IMR-90 (cell line): ENCODE results near the gene MT1E. TPM values are rescaled to one million over a fixed set of nuclear protein-coding genes. Genes with fewer than 3 reads are reported as not detected.
A peak's percentile ranks its signal among the peaks of the same experiment; 100 is the strongest.

Experiments
- ATAC-seq: fragments of 200-7000 bp; cut with Tn5 transposase; 2 replicates; pipeline ENCODE4 v1.9.1; 2020; ENCODE audit warnings: low read depth, mild to moderate bottlenecking, moderate library complexity
- BruUV-seq: library from RNA; stranded (reverse); fragments of 400-500 nt; replicated peaks from 2 replicates; lab custom pipeline; 2021; lab: Mats Ljungman, UMichigan
- CTCF ChIA-PET: fragments of 300-600 bp; formaldehyde crosslinking; extraction: SDS; loops from one replicate; lab custom pipeline; 2021; ENCODE audit warnings: antibody characterized with exemption; lab: Yijun Ruan, JAX
- POLR2A ChIA-PET: fragments of 300-600 bp; sonication (Branson Sonifier 250); formaldehyde crosslinking; loops from one replicate; lab custom pipeline; 2022; ENCODE audit warnings: antibody characterized with exemption; ENCODE audit not compliant: unreplicated experiment; lab: Charles Lee
- DNase-seq: peaks from one replicate; pipeline ENCODE4 v3.0.0; 2013
- H2AFZ ChIP-seq: replicated peaks from 2 replicates; pipeline ENCODE3; 2013; ENCODE audit warnings: low read length, mild to moderate bottlenecking; ENCODE audit not compliant: poor library complexity
- H2AK5ac ChIP-seq: 2 replicates; pipeline ENCODE4 v1.6.1; 2013; ENCODE audit warnings: low read depth, low read length, inconsistent platforms
- H2AK9ac ChIP-seq: replicated peaks from 2 replicates; pipeline ENCODE3; 2013; ENCODE audit warnings: mild to moderate bottlenecking, low read depth, low read length, moderate library complexity; ENCODE audit not compliant: poor library complexity
- H2BK120ac ChIP-seq: 2 replicates; pipeline ENCODE4 v1.6.1; 2013; ENCODE audit warnings: low read depth, low read length, inconsistent platforms
- H2BK15ac ChIP-seq: 3 replicates; pipeline ENCODE4 v1.6.1; 2013; ENCODE audit warnings: low read depth, low read length, inconsistent platforms
- H2BK20ac ChIP-seq: 2 replicates; pipeline ENCODE4 v1.6.1; 2013; ENCODE audit warnings: low read depth, mild to moderate bottlenecking, inconsistent platforms, low read length, moderate library complexity
- H2BK5ac ChIP-seq: 2 replicates; pipeline ENCODE4 v1.6.1; 2013; ENCODE audit warnings: mild to moderate bottlenecking, low read depth, low read length, inconsistent platforms; ENCODE audit not compliant: poor library complexity, severe bottlenecking
- H3K14ac ChIP-seq: replicated peaks from 2 replicates; pipeline ENCODE4 v1.6.1; 2013; ENCODE audit warnings: low read depth, low read length, inconsistent platforms
- H3K18ac ChIP-seq: 2 replicates; pipeline ENCODE4 v1.6.1; 2013; ENCODE audit warnings: low read depth, low read length, control low read depth
- H3K23ac ChIP-seq: 2 replicates; pipeline ENCODE4 v1.6.1; 2013; ENCODE audit warnings: low read depth, low read length, inconsistent platforms
- H3K27ac ChIP-seq: 2 replicates; pipeline ENCODE4 v1.5.1; 2013; ENCODE audit warnings: mild to moderate bottlenecking, control low read depth, low read length; ENCODE audit not compliant: insufficient read depth
- H3K27me3 ChIP-seq: 2 replicates; pipeline ENCODE4 v1.6.1; 2013; ENCODE audit warnings: low read length; ENCODE audit not compliant: control insufficient read depth, insufficient read depth
- H3K36me3 ChIP-seq: 2 replicates; pipeline ENCODE4 v1.6.1; 2013; ENCODE audit warnings: low read length, mixed read lengths; ENCODE audit not compliant: control insufficient read depth, insufficient read depth
- H3K4ac ChIP-seq: 2 replicates; pipeline ENCODE4 v1.6.1; 2013; ENCODE audit warnings: low read depth, low read length, inconsistent platforms
- H3K4me1 ChIP-seq: 2 replicates; pipeline ENCODE4 v1.6.1; 2013; ENCODE audit warnings: low read length, mixed read lengths; ENCODE audit not compliant: control insufficient read depth, insufficient read depth
- H3K4me2 ChIP-seq: 2 replicates; pipeline ENCODE4 v1.6.1; 2013; ENCODE audit warnings: low read depth, mild to moderate bottlenecking, control low read depth, low read length, moderate library complexity
- H3K4me3 ChIP-seq: 2 replicates; pipeline ENCODE4 v1.5.1; 2013; ENCODE audit warnings: low read depth, mild to moderate bottlenecking, control low read depth, low read length, moderate library complexity; ENCODE audit not compliant: insufficient read depth
- H3K56ac ChIP-seq: 2 replicates; pipeline ENCODE4 v1.6.1; 2013; ENCODE audit warnings: low read length, inconsistent platforms; ENCODE audit not compliant: insufficient read depth; ENCODE audit errors: extremely low read depth
- H3K79me1 ChIP-seq, 2 experiments: 2 replicates each; pipeline ENCODE4 v1.6.1; 2013; ENCODE audit warnings: low read length in 2 of 2, inconsistent platforms in 1 of 2, low read depth in 1 of 2
- H3K9ac ChIP-seq: 2 replicates; pipeline ENCODE4 v1.6.1; 2013; ENCODE audit warnings: low read depth, low read length, control low read depth
- H3K9me1 ChIP-seq: 2 replicates; pipeline ENCODE4 v1.6.1; 2013; ENCODE audit warnings: low read length, inconsistent platforms; ENCODE audit not compliant: insufficient read depth
- H3K9me3 ChIP-seq: 2 replicates; pipeline ENCODE4 v1.6.1; 2013; ENCODE audit warnings: low read length; ENCODE audit not compliant: control insufficient read depth, insufficient read depth
- H4K20me1 ChIP-seq: 2 replicates; pipeline ENCODE4 v1.6.1; 2013; ENCODE audit warnings: low read length, inconsistent platforms; ENCODE audit not compliant: insufficient read depth
- H4K5ac ChIP-seq: 2 replicates; pipeline ENCODE4 v1.6.1; 2013; ENCODE audit warnings: mild to moderate bottlenecking, low read depth, low read length, control low read depth
- H4K8ac ChIP-seq, 2 experiments: 2 replicates each; pipeline ENCODE4 v1.6.1; 2013; ENCODE audit warnings: low read depth in 2 of 2, low read length in 2 of 2, control low read depth in 1 of 2, inconsistent platforms in 1 of 2
- H4K91ac ChIP-seq: 2 replicates; pipeline ENCODE4 v1.6.1; 2013; ENCODE audit warnings: low read depth, low read length, inconsistent platforms; ENCODE audit not compliant: insufficient read depth
- MXI1 ChIP-seq: IDR thresholded peaks from 2 replicates; pipeline ENCODE4 v1.6.1; 2012; ENCODE audit warnings: low read depth, mild to moderate bottlenecking, low read length, moderate library complexity, borderline replicate concordance
- WGBS, 2 experiments: methylation state at CpG; one replicate each; pipeline versions ENCODE4 v1.1.5 to v1.1.7; 2013; ENCODE audit warnings: missing lambda C conversion rate in 2 of 2; ENCODE audit not compliant: insufficient read length in 1 of 2; ENCODE audit errors: extremely low coverage in 2 of 2; 5-methylcytosine and 5-hydroxymethylcytosine counted together
- dilution Hi-C: fragments of 300-500 bp; cut with HindIII; formaldehyde crosslinking; loops from one replicate; pipeline ENCODE4 v1.14.3; 2018; ENCODE audit warnings: low sequenced_read_pairs; ENCODE audit not compliant: unreplicated experiment
- in situ Hi-C: fragments of 300-500 bp; cut with MboI; formaldehyde crosslinking; loops from 3 replicates; pipeline ENCODE4 v1.14.3; 2019; ENCODE audit warnings: low sequenced_read_pairs, inconsistent platforms, mixed read lengths
- intact Hi-C: fragments of 100-400 bp; cut with micrococcal nuclease; formaldehyde crosslinking; loops from 2 replicates; pipeline ENCODE4 v1.10.0; 2022
- polyA plus RNA-seq, 3 experiments: library from polyadenylated mRNA; depleted of rRNA; stranded (reverse); fragments of >200 nt; gene quantifications; 2 replicates each; pipeline ENCODE4 v1.2.3, GENCODE V29; 2012; ENCODE audit warnings: low replicate concordance in 1 of 3
- total RNA-seq: library from RNA; depleted of rRNA; stranded (reverse); fragments of >200 nt; gene quantifications from 2 replicates; pipeline ENCODE4 v1.2.3, GENCODE V29; 2012

MT1E gene
- total and polyA plus RNA-seq, 2 of the 4 experiments (the other 2 are of a cell fraction): 137 to 821 TPM

DNA sequence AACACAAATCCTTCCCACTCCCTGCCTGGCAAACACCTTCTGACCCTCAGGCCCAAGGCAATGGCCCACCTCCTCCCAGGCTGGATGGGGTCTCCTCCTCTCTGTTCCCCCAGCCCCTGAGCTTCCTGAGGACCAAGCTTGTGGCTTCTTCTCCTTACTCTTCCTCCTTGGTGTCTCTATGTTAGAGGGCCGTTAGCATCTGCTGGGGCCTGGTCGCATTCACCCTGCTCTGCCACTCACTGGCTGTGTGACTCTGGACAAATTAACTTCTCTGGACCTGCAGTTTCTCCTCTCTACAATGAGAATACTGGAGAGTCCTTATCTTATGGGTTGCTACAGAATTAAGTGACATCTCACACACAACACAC, 17.9 kb upstream of the MT1E start:
- Histone ChIP-seq H3K4me1 (peaks cover 30% of the 10 kb centered on the region), H3K4ac (peak overlapping the region; percentile 99), H3K56ac (peak overlapping the region; percentile 92), H2BK20ac (peak overlapping the region; percentile 96), H2AFZ (peak overlapping the region; percentile 87), H4K5ac (peak overlapping the region; percentile 97), H3K14ac (peak overlapping the region; percentile 99), H3K9ac (peak overlapping the region; percentile 83), H3K27me3 (no peaks in the 10 kb centered on the region), H3K18ac (peak overlapping the region; percentile 28), H3K23ac (peak overlapping the region; percentile 99), H3K27ac (peak overlapping the region; percentile 99), H4K20me1 (peaks cover 11% of the 10 kb centered on the region), H2AK5ac (peak overlapping the region; percentile 97), H2BK5ac (peak overlapping the region; percentile 95), H3K79me1 (peaks cover 0 to 41% of the 10 kb centered on the region in 2 experiments; a peak in 3 of 4 replicates), H2BK15ac (peak overlapping the region; percentile 97), H2AK9ac (peak overlapping the region; percentile 95), H3K36me3 (no peaks in the 10 kb centered on the region), H3K9me3 (no peaks in the 10 kb centered on the region), H3K4me3 (peak overlapping the region; percentile 34; the same call in 1 of the 2 replicates), H4K8ac (peak overlapping the region; percentile 96 to 98), H3K4me2 (peak overlapping the region; percentile 64), H3K9me1 (peaks cover 22% of the 10 kb centered on the region), H2BK120ac (peak overlapping the region; percentile 97), H4K91ac (peak overlapping the region; percentile 98)
- ChIA-PET POLR2A (interaction anchor here (2.5 kb wide), 1 partner anchor 18 kb away, joined by 37 read pairs; the partner anchor contains the start of gene MT1E), CTCF (no interaction called here)
- intact Hi-C loops: loop anchor here (2.0 to 10.0 kb wide), 4 partner anchors 19 to 253 kb away; partner anchors contain the start of gene MT1X
- TF ChIP-seq MXI1: no peak
- WGBS, 2 experiments: no CpG with 5 or more reads among the region's 2 CpGs
- dilution Hi-C loops: no loop called here
- no peak for ATAC-seq
- in situ Hi-C loops: no loop called here
- no TSS peak for BruUV-seq
- no peak for DNase-seq
